GM21717 (cell line): ENCODE results near the gene GFRA3.
A peak's percentile ranks its signal among the peaks of the same experiment; 100 is the strongest.
"Not testable (repeated sequence)": the region's sequence is repeated elsewhere in the genome, so short reads cannot be mapped to it uniquely, and the experiment has no call there.

Experiments used
- ATAC-seq: cut with Tn5 transposase; IDR thresholded peaks from one replicate; pipeline ENCODE4 v1.9.1; 2021; ENCODE audit warnings: mild to moderate bottlenecking, moderate library complexity; ENCODE audit not compliant: unreplicated experiment

The GFRA3 gene

DNA sequence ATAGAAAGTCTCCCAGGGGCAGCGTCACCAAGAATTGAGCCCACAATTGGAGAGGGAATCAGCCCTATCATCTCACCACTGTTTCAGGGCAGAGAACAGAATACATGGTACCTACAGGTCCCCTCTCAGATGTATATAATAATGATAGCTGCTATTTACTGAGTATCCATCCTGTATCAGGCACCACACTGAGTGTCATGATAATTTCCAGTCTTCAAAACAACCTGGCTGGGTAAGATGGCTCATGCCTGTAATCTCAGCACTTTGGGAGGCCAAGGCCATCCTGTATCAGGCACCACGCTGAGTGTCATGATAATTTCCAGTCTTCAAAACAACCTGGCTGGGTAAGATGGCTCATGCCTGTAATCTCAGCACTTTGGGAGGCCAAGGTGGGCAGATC is 26.6 kb downstream of the GFRA3 start:
- ATAC-seq = not testable (repeated sequence)

DNA sequence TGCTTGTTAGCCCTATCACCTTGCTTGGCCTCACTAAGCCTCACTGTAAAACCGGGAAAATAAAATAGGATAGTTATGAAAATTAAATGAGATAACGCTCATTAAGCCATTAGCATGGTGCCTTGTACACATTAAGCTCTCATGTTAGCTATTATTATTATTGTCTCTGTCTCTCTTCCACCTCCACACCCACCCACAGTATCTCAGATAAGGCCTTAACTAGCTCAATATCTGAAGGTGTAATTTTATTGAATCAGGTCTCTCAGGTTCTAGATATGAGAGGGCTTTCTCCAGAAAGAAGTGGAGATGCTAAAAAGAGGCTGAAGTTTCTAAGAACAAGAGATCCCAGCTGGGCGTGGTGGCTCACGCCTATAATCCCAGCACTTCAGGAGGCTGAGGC is 27.6 kb downstream of the GFRA3 start:
- ATAC-seq = no peak

DNA sequence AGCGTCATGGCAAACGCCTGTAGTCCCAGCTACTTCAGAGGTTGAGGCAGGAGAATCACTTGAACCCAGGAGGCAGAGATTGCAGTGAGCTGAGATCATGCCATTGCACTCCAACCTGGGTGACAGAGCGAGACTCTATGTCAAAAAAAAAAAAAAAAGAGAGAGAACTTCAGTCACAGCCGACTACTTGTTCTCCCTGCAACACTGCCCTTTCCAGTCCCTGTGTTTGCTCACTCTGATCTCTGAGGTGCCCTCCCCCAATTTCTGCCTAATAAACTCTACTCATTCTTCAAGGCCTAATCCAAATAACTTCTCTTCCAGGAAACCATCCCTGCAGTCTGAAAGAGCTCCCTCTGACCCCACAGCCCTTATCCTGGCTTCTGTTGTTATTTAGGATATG is 28.1 kb downstream of the GFRA3 start:
- ATAC-seq = no peak

DNA sequence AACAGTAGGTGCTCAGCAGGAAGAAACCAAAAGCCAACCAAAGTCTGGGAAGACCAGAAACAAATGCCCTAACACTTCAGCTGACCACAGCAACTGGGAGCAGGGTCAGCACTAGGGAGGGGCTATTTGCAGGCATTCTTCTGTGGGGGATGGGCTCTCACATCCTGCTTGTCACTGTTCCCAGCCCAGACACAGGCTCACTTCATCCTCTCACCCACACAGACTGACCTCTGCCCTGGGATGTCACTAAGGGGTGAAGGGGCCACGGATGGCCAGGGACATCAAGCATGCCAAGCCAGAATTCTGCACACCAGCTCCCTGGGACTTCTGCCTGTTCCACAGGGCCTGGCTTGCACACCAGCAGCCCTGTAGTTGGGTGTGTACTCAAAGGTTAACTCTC is 28.7 kb downstream of the GFRA3 start:
- no peak for ATAC-seq

DNA sequence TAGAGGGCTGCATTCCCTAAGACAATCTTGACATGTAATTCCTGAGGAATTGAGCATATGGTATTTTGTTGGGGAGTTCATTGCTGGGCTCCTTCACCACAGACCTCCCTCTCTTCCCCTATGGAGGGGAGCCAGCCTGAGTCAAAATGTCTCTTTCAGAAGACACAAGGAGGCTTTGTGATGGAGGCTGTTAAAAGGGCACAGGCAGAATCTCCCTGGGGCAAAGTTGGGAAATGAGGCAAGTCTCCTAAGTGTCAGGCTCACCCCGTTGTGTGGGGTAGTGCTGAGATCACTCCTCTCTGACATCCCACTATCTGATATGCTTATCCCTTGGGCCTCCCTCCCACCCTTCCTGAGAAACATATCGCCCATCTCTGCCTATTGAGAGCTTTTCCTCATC is 30.6 kb downstream of the GFRA3 start:
- ATAC-seq = no peak

DNA sequence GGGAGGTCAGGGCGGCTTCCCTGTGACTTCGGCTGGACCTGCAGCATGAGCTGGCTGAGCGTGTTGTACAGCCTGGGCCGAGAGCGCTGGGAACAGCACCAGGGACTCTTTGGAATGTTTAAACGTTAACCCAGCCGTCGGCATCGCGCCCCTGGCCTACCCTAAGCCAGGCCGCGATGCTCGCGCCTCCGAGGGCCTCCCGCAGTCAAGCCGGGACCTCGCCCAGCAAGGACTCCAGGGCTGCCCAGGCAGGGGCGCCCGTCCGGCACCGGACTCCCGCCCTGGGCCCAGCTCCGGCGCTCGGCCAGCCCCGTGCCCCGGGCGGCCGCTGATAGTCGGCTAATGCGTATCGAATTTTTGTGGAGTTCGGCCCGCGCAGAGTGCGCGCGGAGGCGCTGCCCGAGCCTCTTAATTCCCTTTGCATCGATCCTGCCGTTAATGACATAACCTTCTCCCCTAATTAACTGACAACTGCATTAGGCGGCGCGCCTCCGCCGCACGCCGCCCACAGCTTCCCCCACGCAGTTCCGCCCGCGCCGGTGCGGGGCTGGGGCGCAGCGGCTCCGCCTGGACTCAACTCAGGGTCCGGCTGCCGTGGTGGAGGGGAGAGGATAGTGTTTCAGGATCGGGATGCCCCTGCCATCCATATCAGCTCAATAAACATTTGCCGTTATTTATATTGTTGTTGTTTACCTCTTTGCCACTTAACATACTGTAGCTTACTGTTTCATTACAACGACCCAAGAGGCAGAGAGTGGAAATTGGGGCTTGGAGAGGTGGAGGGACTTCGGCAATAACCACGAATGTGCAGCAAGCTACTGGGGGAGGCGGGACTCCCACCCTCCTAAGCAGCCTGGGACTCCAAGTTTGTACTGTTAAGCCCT is 32.5 kb downstream of the GFRA3 start:
- ATAC-seq = no peak

GRCh38 chr5:138240650-138241385 is 33.6 kb downstream of the GFRA3 start:
- ATAC-seq = no peak

GRCh38 chr5:138238034-138238433 is 36.4 kb downstream of the GFRA3 start:
- no peak for ATAC-seq

GRCh38 chr5:138234651-138235050 is 39.8 kb downstream of the GFRA3 start:
- ATAC-seq = no peak

DNA sequence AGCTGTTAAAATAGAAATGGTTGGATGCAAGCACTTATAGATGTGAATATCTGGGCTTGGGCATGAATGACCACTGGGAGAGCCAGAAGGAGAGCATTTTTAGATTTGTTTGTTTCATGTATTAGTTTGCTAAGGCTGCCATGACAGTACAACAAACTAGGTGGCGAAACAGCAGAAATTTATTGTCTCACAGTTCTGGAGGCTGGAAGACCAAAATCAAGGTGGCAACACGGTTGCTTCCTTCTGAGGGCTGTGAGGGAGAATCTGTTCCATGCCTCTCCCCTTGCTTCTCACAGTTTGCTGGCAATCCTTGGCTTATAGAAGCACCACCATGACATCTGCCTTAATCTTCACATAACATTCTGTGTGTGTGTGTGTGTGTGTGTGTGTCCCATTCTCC is 41.1 kb downstream of the GFRA3 start:
- no peak for ATAC-seq

DNA sequence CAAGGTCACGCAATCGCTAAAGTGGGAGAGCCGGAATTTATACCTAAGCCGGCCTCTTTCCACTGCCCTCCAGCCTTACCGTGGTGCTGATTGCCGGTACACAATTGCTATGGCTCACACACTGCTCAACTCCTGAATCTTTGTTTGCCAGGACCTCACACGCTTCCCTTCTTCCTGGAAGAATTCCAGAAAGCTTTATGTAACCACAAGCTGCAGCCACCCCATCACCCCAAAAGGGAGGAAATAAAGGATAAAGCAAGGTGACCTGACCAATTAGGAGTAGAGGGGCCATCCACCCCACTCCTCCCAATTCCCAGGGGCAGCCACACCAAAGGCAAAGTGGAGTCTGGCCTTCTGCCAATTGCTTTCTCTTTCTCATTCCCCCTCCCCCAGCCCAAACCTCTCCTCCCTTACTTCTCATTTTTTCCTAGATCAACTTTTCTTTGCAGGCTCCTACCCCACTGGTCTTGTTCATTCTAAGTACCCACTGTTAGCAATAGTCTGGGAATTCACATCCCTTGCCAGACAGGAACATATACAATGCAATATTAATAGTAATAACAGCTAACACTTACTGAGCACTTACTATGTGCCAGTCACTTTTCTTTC is 43.3 kb downstream of the GFRA3 start:
- no peak for ATAC-seq

DNA sequence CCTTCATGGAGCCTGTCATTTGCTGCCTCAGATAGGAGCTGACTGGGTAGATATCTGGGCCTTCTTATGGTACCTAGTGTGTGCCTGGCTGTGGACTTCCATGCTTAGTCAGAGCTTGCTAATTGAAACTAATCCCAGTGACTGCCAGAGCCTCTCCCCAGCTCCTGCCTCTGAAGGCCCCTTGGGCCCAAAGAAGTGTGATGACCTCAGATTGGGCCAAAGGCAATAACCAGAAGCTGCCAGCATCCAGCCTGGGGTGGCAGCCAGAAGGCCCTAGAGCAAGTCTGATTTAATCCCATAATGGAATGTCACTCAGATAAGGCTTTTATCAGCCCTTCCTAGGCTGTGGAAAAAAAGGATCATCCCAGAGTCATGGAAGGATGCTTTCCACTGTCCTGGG is 44.2 kb downstream of the GFRA3 start:
- no peak for ATAC-seq

GRCh38 chr5:138229387-138229786 is 45.0 kb downstream of the GFRA3 start:
- ATAC-seq = no peak

- no peak for ATAC-seq
Measured at GRCh38 chr5:138226910-138227309, 47.5 kb downstream of the GFRA3 start.

GRCh38 chr5:138224712-138225111 is 49.7 kb downstream of the GFRA3 start:
- no peak for ATAC-seq

DNA sequence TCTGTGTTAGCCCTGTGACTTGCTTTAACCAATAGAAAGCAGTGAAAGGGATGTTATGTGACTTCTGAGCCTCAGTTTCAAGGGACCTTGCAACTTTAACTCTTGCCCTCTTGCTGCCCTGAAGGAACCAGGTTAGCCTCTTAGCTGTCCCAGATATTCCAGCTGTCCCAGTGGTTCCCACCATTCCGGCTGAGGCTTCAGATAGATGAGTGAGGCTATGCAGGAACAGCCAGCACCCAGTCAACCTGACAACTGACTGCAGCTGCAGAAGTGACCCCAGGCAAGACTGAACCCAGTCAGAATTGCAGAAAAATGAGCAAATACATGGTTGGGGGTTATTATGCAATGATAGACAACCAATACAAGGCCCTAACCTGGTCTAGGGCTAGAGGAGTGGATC is 50.9 kb downstream of the GFRA3 start:
- no peak for ATAC-seq

GRCh38 chr5:138216799-138217198 is 57.6 kb downstream of the GFRA3 start:
- ATAC-seq = no peak

DNA sequence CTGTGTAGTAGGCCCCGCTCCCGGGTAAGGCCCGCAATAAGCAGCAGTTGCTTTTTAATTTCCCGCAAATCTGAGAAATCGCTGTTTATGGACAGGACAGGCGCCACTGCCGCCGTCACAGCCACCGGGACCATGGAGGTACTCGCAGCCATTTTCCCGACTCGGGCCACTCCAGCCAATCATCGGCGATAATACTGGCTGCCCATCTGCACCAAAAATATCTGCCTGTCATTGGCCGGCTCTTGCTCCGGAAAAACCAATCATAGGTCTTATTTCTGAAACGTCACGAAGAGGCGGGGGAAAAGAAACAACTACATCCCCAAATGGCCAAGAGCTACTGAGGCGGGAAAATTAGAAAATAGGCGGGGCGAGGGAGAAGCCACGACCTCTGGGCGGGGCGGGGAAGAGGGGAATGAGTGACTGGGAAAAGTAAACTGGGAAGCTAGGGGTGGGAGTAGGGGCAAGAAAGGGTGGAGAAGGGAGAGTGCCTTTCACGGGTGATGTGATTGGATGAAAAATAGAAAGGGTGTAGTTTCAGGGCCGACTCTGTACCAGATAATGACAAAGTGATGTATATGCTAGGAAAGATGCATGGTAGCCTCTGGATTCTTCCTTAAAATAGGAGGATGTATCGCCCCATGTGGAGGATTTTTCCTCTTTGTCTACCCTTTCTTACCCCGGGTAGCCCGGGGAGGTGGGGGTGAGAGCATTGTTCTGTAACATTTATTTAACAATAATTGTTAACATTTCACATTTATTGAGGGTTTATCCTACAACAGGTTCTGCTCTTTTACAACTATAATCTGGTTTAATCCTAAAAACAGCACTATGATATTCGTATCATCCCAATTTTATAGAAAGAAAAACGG is 61.0 kb downstream of the GFRA3 start, which contains the start of gene CDC23:
Gene CDC23, minus strand, starts transcription at position 163 of the 869 bp plus-strand sequence. Its CDS starts 11 bp downstream, at position 152.
- ATAC-seq = peak; percentile 94

- peak; percentile 22 for ATAC-seq
Measured at GRCh38 chr5:138212828-138213160, 61.6 kb downstream of the GFRA3 start.

DNA sequence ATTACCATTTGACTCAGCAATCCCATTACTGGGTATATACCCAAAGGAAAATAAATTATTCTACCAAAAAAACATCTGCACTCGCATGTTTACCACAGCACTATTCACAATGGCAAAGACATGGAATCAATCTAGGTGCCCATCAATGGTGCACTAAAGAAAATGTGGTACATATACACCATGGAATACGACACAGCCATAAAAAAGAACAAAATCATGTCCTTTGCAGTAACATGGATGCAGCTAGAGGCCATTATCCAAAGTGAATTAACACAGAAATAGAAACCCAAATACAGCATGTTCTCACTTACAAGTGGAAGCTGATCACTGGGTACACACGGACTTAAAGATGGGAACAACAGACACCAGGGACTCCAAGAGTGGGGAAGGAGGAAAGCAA is 63.4 kb downstream of the GFRA3 start:
- no peak for ATAC-seq
